OCI-LY1 (cell line): ENCODE data around the gene RALGPS1.

ENCODE experiments used
- H2AFZ ChIP-seq: fragments of 200-600 bp; sonication (generic), shearing (Covaris generic); 2 replicates; pipeline ENCODE4 v1.6.0; 2014; ENCODE audit warnings: antibody characterized with exemption, mild to moderate bottlenecking, low read length
- H3F3A ChIP-seq: fragments of 200-600 bp; sonication (generic), shearing (Covaris generic); 2 replicates; pipeline ENCODE4 v1.6.0; 2014; ENCODE audit warnings: mild to moderate bottlenecking, antibody characterized with exemption, low read length, moderate library complexity; ENCODE audit not compliant: insufficient read depth
- H3K27ac ChIP-seq: fragments of 200-600 bp; sonication (generic); 2 replicates; pipeline ENCODE4 v1.5.1; 2014; ENCODE audit warnings: low read length, mixed run types, mild to moderate bottlenecking, low read depth; ENCODE audit not compliant: poor library complexity, severe bottlenecking
- H3K27me3 ChIP-seq: fragments of 200-600 bp; sonication (generic); 2 replicates; pipeline ENCODE4 v1.6.0; 2014; ENCODE audit warnings: antibody characterized with exemption, mild to moderate bottlenecking, low read length, moderate library complexity; ENCODE audit not compliant: insufficient read depth
- H3K36me3 ChIP-seq: fragments of 200-600 bp; sonication (generic); 2 replicates; pipeline ENCODE4 v1.6.1; 2014; ENCODE audit warnings: mild to moderate bottlenecking, antibody characterized with exemption, low read length, moderate library complexity, mixed read lengths; ENCODE audit not compliant: insufficient read depth
- H3K4me1 ChIP-seq: fragments of 200-600 bp; sonication (generic); 2 replicates; pipeline ENCODE4 v1.5.1; 2014; ENCODE audit warnings: mild to moderate bottlenecking, low read length, moderate library complexity; ENCODE audit not compliant: insufficient read depth, severe bottlenecking
- H3K4me2 ChIP-seq: fragments of 200-600 bp; sonication (generic), shearing (Covaris generic); 2 replicates; pipeline ENCODE4 v1.6.1; 2014; ENCODE audit warnings: low read length
- H3K4me3 ChIP-seq: fragments of 200-600 bp; sonication (generic); 2 replicates; pipeline ENCODE4 v1.5.1; 2014; ENCODE audit warnings: low read length, low read depth, mild to moderate bottlenecking, mixed read lengths; ENCODE audit not compliant: poor library complexity, severe bottlenecking
- H3K79me2 ChIP-seq: fragments of 200-600 bp; shearing (Covaris generic); 2 replicates; pipeline ENCODE4 v1.6.1; 2016; ENCODE audit warnings: mixed run types, low read length, mixed read lengths; ENCODE audit not compliant: insufficient read depth
- H3K9ac ChIP-seq: fragments of 200-600 bp; sonication (generic), shearing (Covaris generic); 2 replicates; pipeline ENCODE4 v1.6.1; 2014; ENCODE audit warnings: mild to moderate bottlenecking, low read length, mixed read lengths
- H3K9me2 ChIP-seq: fragments of 200-600 bp; sonication (generic), shearing (Covaris generic); 2 replicates; pipeline ENCODE4 v1.6.1; 2014; ENCODE audit warnings: low read depth, mild to moderate bottlenecking, low read length, mixed read lengths
- H3K9me3 ChIP-seq: fragments of 200-600 bp; shearing (Covaris generic); 2 replicates; pipeline ENCODE4 v1.6.1; 2014; ENCODE audit warnings: low read length, mixed read lengths
- H4K20me1 ChIP-seq: fragments of 200-600 bp; sonication (generic), shearing (Covaris generic); 2 replicates; pipeline ENCODE4 v1.6.0; 2016; ENCODE audit warnings: mild to moderate bottlenecking, low read length; ENCODE audit not compliant: insufficient read depth
- CTCF ChIP-seq: fragments of 200-600 bp; sonication (generic), shearing (Covaris generic); IDR thresholded peaks from 2 replicates; pipeline ENCODE4 v1.5.1; 2017; ENCODE audit warnings: mild to moderate bottlenecking, antibody characterized with exemption, low read length, moderate library complexity, mixed read lengths
- EZH2 ChIP-seq: fragments of 200-600 bp; sonication (generic), shearing (Covaris generic); IDR thresholded peaks from 2 replicates; pipeline ENCODE4 v1.8.0; 2017; ENCODE audit warnings: borderline replicate concordance, mixed run types, mild to moderate bottlenecking, antibody characterized with exemption, low read length, moderate library complexity, mixed read lengths

Gene RALGPS1

GRCh38 chr9:126933334-126933980 is 18.9 kb downstream of the RALGPS1 start:
- Histone ChIP-seq H3K4me3 (no peak overlapping the region), H2AFZ (no peak overlapping the region), H3K9ac (no peak overlapping the region), H3K4me1 (no peaks in the 10 kb centered on the region), H3K79me2 (no peaks in the 10 kb centered on the region), H3K9me2 (no peaks in the 10 kb centered on the region), H3K27ac (no peak overlapping the region), H4K20me1 (no peaks in the 10 kb centered on the region), H3K36me3 (no peaks in the 10 kb centered on the region), H3K9me3 (no peaks in the 10 kb centered on the region), H3F3A (no peaks in the 10 kb centered on the region), H3K4me2 (no peak overlapping the region), H3K27me3 (no peaks in the 10 kb centered on the region)
- no peak for TF ChIP-seq CTCF
- TF ChIP-seq EZH2 = no peak

GRCh38 chr9:126934441-126934840 is 19.9 kb downstream of the RALGPS1 start:
- no peak for TF ChIP-seq EZH2
- TF ChIP-seq CTCF = no peak
- Histone ChIP-seq H3K9me2 (no peaks in the 10 kb centered on the region), H3K9ac (no peak overlapping the region), H3K27me3 (no peaks in the 10 kb centered on the region), H3K9me3 (no peaks in the 10 kb centered on the region), H3F3A (no peaks in the 10 kb centered on the region), H3K4me3 (no peak overlapping the region), H3K79me2 (no peaks in the 10 kb centered on the region), H2AFZ (no peak overlapping the region), H3K36me3 (no peaks in the 10 kb centered on the region), H3K4me2 (no peak overlapping the region), H3K4me1 (no peaks in the 10 kb centered on the region), H4K20me1 (no peaks in the 10 kb centered on the region), H3K27ac (no peak overlapping the region)

GRCh38 chr9:126935630-126936029 is 21.0 kb downstream of the RALGPS1 start:
- H3K9me3 ChIP-seq = no peaks in the 10 kb centered on the region
- no peak overlapping the region for H3K4me2 ChIP-seq
- no peaks in the 10 kb centered on the region for H3K4me1 ChIP-seq
- TF ChIP-seq CTCF = no peak
- no peaks in the 10 kb centered on the region for H3K9me2 ChIP-seq
- H3K79me2 ChIP-seq = no peaks in the 10 kb centered on the region
- no peak overlapping the region for H3K27ac ChIP-seq
- no peaks in the 10 kb centered on the region for H3F3A ChIP-seq
- H4K20me1 ChIP-seq = no peaks in the 10 kb centered on the region
- no peaks in the 10 kb centered on the region for H3K36me3 ChIP-seq
- H3K27me3 ChIP-seq = no peaks in the 10 kb centered on the region
- H3K4me3 ChIP-seq = no peak overlapping the region
- H2AFZ ChIP-seq = no peak overlapping the region
- no peak overlapping the region for H3K9ac ChIP-seq
